22Rv1 (cell line): ENCODE measurements around the gene TEX13D.

Experiments used
- H3K27ac ChIP-seq: fragments of 450-650 bp; 2 replicates; pipeline ENCODE4 v1.5.1; 2017
- ZFX ChIP-seq: fragments of 450-650 bp; IDR thresholded peaks from 2 replicates; pipeline ENCODE4 v1.6.1; 2017; ENCODE audit warnings: antibody characterized with exemption, borderline replicate concordance
- TF ChIP-seq, protein P1 (sequence below): fragments of 450-650 bp; IDR thresholded peaks from 2 replicates; pipeline ENCODE4 v1.5.1; 2017; ENCODE audit warnings: mild to moderate bottlenecking

The TEX13D gene

DNA sequence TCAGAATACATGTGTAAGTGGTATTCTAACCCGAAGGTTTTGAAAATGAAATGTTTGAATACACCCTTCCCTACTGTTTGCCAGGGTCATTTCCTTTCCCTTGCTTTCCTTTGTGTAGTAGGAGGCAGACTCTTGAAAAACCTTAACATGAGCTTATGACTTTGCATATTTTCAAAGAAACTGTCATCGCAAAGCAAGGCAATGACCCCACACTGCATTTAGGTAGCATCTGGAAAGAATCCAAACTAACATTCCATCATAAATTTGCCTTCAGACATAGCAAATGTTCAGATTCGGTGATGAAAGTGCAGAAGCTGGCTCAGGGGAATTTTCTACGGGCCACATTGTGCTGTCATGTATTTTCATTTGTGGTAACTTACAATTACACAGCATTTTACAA is 46.2 kb downstream of the TEX13D start:
- no peak for TF ChIP-seq ZFX
- TF ChIP-seq, protein P1, sequence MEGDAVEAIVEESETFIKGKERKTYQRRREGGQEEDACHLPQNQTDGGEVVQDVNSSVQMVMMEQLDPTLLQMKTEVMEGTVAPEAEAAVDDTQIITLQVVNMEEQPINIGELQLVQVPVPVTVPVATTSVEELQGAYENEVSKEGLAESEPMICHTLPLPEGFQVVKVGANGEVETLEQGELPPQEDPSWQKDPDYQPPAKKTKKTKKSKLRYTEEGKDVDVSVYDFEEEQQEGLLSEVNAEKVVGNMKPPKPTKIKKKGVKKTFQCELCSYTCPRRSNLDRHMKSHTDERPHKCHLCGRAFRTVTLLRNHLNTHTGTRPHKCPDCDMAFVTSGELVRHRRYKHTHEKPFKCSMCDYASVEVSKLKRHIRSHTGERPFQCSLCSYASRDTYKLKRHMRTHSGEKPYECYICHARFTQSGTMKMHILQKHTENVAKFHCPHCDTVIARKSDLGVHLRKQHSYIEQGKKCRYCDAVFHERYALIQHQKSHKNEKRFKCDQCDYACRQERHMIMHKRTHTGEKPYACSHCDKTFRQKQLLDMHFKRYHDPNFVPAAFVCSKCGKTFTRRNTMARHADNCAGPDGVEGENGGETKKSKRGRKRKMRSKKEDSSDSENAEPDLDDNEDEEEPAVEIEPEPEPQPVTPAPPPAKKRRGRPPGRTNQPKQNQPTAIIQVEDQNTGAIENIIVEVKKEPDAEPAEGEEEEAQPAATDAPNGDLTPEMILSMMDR, result no peak
- H3K27ac ChIP-seq, result no peak overlapping the region

DNA sequence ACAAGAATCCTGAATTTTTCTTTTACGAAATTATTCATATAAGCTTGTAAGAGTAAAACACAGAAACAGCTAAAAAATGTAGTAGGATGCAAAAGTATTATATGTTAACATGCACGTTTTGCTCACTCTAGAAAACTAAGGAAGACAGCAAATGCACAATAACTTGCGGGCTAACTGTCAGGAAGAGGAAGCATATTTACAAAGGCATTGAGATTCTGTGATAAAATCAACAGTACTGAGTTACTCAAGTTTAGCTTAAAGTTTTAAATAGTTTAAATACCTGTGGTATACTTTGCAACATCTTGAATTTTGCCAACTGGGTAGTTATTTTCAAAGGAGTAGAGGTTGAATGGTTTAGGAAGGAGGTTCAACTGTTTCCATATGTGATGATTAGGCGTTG is 50.9 kb downstream of the TEX13D start:
- H3K27ac ChIP-seq, result no peak overlapping the region
- TF ChIP-seq, protein P1, result no peak
- TF ChIP-seq ZFX, result no peak

DNA sequence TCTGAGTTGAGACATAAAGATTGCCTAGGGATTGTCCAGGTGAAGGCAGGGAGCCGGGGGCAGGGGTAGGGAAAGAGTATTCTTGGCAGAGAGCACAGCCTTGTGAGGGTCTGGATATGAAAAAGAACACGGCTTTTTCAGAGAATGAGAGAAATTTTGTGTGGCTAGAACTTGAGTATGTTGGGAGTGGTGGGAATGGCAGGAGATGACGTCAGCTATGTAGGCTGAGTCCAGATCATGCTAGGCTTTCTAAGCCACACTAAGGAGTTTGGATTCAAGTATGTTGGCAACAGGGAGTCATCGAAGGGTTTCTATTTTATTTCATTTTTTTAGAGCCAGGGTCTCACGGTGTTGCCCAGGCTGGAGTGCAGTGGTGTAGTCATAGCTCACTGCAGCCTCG is 53.9 kb downstream of the TEX13D start:
- TF ChIP-seq, protein P1, result no peak
- TF ChIP-seq ZFX, result no peak
- H3K27ac ChIP-seq, result no peak overlapping the region
